ENCODE data around the gene ANKRD2.

Gene ANKRD2

GRCh38 chr10:97590082-97590747, 17.6 kb downstream of the ANKRD2 start:
- no peak overlapping the region for H3K4me3 ChIP-seq (ENCODE audit: low read length)

GRCh38 chr10:97590748-97591495, 18.3 kb downstream of the ANKRD2 start:
- no peaks in the 10 kb centered on the region for H3K27me3 ChIP-seq (ENCODE audit: control insufficient read depth, insufficient read depth, low read length)
- no peaks in the 10 kb centered on the region for H3K9me3 ChIP-seq (replicated peaks; ENCODE audit: low read length)
- H3K9ac ChIP-seq (ENCODE audit: low read depth, low read length), result no peak overlapping the region
- H3K4me1 ChIP-seq (ENCODE audit: control insufficient read depth, insufficient read depth, low read length), result peaks cover 10% of the 10 kb centered on the region
- no peak overlapping the region for H3K4me2 ChIP-seq (ENCODE audit: low read length)
- no peaks in the 10 kb centered on the region for H3K36me3 ChIP-seq (ENCODE audit: insufficient read depth, low read length)
- no peak overlapping the region for H3K4me3 ChIP-seq (ENCODE audit: low read length)

More at GRCh38 chr10:97590082-97590747, 17.6 kb downstream of the ANKRD2 start:
- H3K4me2 ChIP-seq (ENCODE audit: low read length), result no peak overlapping the region
- no peaks in the 10 kb centered on the region for H3K9me3 ChIP-seq (replicated peaks; ENCODE audit: low read length)
- no peaks in the 10 kb centered on the region for H3K27me3 ChIP-seq (ENCODE audit: control insufficient read depth, insufficient read depth, low read length)
- no peak overlapping the region for H3K9ac ChIP-seq (ENCODE audit: low read depth, low read length)
- peaks cover 5% of the 10 kb centered on the region for H3K4me1 ChIP-seq (ENCODE audit: control insufficient read depth, insufficient read depth, low read length)
- no peaks in the 10 kb centered on the region for H3K36me3 ChIP-seq (ENCODE audit: insufficient read depth, low read length)

GRCh38 chr10:97593421-97593820, 20.8 kb downstream of the ANKRD2 start:
- H3K9me3 ChIP-seq (replicated peaks; ENCODE audit: low read length), result no peaks in the 10 kb centered on the region
- no peak overlapping the region for H3K4me3 ChIP-seq (ENCODE audit: low read length)
- H3K27me3 ChIP-seq (ENCODE audit: control insufficient read depth, insufficient read depth, low read length), result no peaks in the 10 kb centered on the region
- H3K4me1 ChIP-seq (ENCODE audit: control insufficient read depth, insufficient read depth, low read length), result peaks cover 33% of the 10 kb centered on the region
- no peak overlapping the region for H3K9ac ChIP-seq (ENCODE audit: low read depth, low read length)
- no peaks in the 10 kb centered on the region for H3K36me3 ChIP-seq (ENCODE audit: insufficient read depth, low read length)
- H3K4me2 ChIP-seq (ENCODE audit: low read length), result no peak overlapping the region

GRCh38 chr10:97596101-97597082, 23.8 kb downstream of the ANKRD2 start:
- Histone ChIP-seq H3K36me3 (ENCODE audit: insufficient read depth, low read length) (no peaks in the 10 kb centered on the region), H3K4me2 (ENCODE audit: low read length) (peak overlapping the region; percentile 53), H3K4me3 (ENCODE audit: low read length) (peak overlapping the region; percentile 8), H3K27me3 (ENCODE audit: control insufficient read depth, insufficient read depth, low read length) (no peaks in the 10 kb centered on the region), H3K4me1 (ENCODE audit: control insufficient read depth, insufficient read depth, low read length) (peaks cover 33% of the 10 kb centered on the region), H3K9ac (ENCODE audit: low read depth, low read length) (peak overlapping the region; percentile 43), H3K9me3 (replicated peaks; ENCODE audit: low read length) (no peaks in the 10 kb centered on the region)

GRCh38 chr10:97597778-97598177, 25.2 kb downstream of the ANKRD2 start:
- Histone ChIP-seq H3K9me3 (replicated peaks; ENCODE audit: low read length) (no peaks in the 10 kb centered on the region), H3K9ac (ENCODE audit: low read depth, low read length) (no peak overlapping the region), H3K27me3 (ENCODE audit: control insufficient read depth, insufficient read depth, low read length) (no peaks in the 10 kb centered on the region), H3K4me3 (ENCODE audit: low read length) (no peak overlapping the region), H3K4me1 (ENCODE audit: control insufficient read depth, insufficient read depth, low read length) (peaks cover 36% of the 10 kb centered on the region), H3K4me2 (ENCODE audit: low read length) (no peak overlapping the region), H3K36me3 (ENCODE audit: insufficient read depth, low read length) (no peaks in the 10 kb centered on the region)

GRCh38 chr10:97598407-97599271, 26.1 kb downstream of the ANKRD2 start:
- Histone ChIP-seq H3K4me2 (ENCODE audit: low read length) (no peak overlapping the region), H3K9ac (ENCODE audit: low read depth, low read length) (no peak overlapping the region), H3K9me3 (replicated peaks; ENCODE audit: low read length) (no peaks in the 10 kb centered on the region), H3K4me3 (ENCODE audit: low read length) (no peak overlapping the region), H3K4me1 (ENCODE audit: control insufficient read depth, insufficient read depth, low read length) (peaks cover 33% of the 10 kb centered on the region), H3K36me3 (ENCODE audit: insufficient read depth, low read length) (no peaks in the 10 kb centered on the region), H3K27me3 (ENCODE audit: control insufficient read depth, insufficient read depth, low read length) (no peaks in the 10 kb centered on the region)

GRCh38 chr10:97599272-97599619, 26.7 kb downstream of the ANKRD2 start:
- no peaks in the 10 kb centered on the region for H3K9me3 ChIP-seq (replicated peaks; ENCODE audit: low read length)
- no peaks in the 10 kb centered on the region for H3K27me3 ChIP-seq (ENCODE audit: control insufficient read depth, insufficient read depth, low read length)
- no peaks in the 10 kb centered on the region for H3K36me3 ChIP-seq (ENCODE audit: insufficient read depth, low read length)
- no peak overlapping the region for H3K4me2 ChIP-seq (ENCODE audit: low read length)
- H3K4me1 ChIP-seq (ENCODE audit: control insufficient read depth, insufficient read depth, low read length), result peaks cover 32% of the 10 kb centered on the region
- H3K9ac ChIP-seq (ENCODE audit: low read depth, low read length), result no peak overlapping the region
- H3K4me3 ChIP-seq (ENCODE audit: low read length), result no peak overlapping the region

GRCh38 chr10:97600616-97601015, 28.0 kb downstream of the ANKRD2 start:
- Histone ChIP-seq H3K36me3 (ENCODE audit: insufficient read depth, low read length) (no peaks in the 10 kb centered on the region), H3K4me2 (ENCODE audit: low read length) (no peak overlapping the region), H3K9ac (ENCODE audit: low read depth, low read length) (no peak overlapping the region), H3K4me3 (ENCODE audit: low read length) (no peak overlapping the region), H3K27me3 (ENCODE audit: control insufficient read depth, insufficient read depth, low read length) (no peaks in the 10 kb centered on the region), H3K4me1 (ENCODE audit: control insufficient read depth, insufficient read depth, low read length) (peaks cover 29% of the 10 kb centered on the region), H3K9me3 (replicated peaks; ENCODE audit: low read length) (no peaks in the 10 kb centered on the region)

GRCh38 chr10:97601268-97602215, 29.0 kb downstream of the ANKRD2 start:
- Histone ChIP-seq H3K27me3 (ENCODE audit: control insufficient read depth, insufficient read depth, low read length) (no peaks in the 10 kb centered on the region), H3K4me1 (ENCODE audit: control insufficient read depth, insufficient read depth, low read length) (peaks cover 20% of the 10 kb centered on the region), H3K4me3 (ENCODE audit: low read length) (no peak overlapping the region), H3K36me3 (ENCODE audit: insufficient read depth, low read length) (no peaks in the 10 kb centered on the region), H3K4me2 (ENCODE audit: low read length) (no peak overlapping the region), H3K9me3 (replicated peaks; ENCODE audit: low read length) (no peaks in the 10 kb centered on the region), H3K9ac (ENCODE audit: low read depth, low read length) (no peak overlapping the region)

- Histone ChIP-seq H3K36me3 (ENCODE audit: insufficient read depth, low read length) (no peaks in the 10 kb centered on the region), H3K4me3 (ENCODE audit: low read length) (no peak overlapping the region), H3K9ac (ENCODE audit: low read depth, low read length) (no peak overlapping the region), H3K9me3 (replicated peaks; ENCODE audit: low read length) (no peaks in the 10 kb centered on the region), H3K4me2 (ENCODE audit: low read length) (no peak overlapping the region), H3K27me3 (ENCODE audit: control insufficient read depth, insufficient read depth, low read length) (no peaks in the 10 kb centered on the region), H3K4me1 (ENCODE audit: control insufficient read depth, insufficient read depth, low read length) (no peaks in the 10 kb centered on the region)
These were observed 34.6 kb downstream of the ANKRD2 start for GRCh38 chr10:97607095-97607636.
